ENCODE measurements around the gene AHNAK2.

The AHNAK2 gene

GRCh38 chr14:104889375-104889757, 88.8 kb downstream of the AHNAK2 start:
- H3K36me3 ChIP-seq (ENCODE audit: insufficient read depth, low read length), result no peaks in the 10 kb centered on the region
- no peak overlapping the region for H3K4me2 ChIP-seq (ENCODE audit: low read length)
- H4K20me1 ChIP-seq (ENCODE audit: insufficient read depth, low read length), result no peaks in the 10 kb centered on the region
- no peak overlapping the region for H3K27ac ChIP-seq (ENCODE audit: low read depth, low read length, poor library complexity, severe bottlenecking)
- H3F3A ChIP-seq (ENCODE audit: insufficient read depth, low read length), result no peaks in the 10 kb centered on the region
- no peaks in the 10 kb centered on the region for H3K9me2 ChIP-seq (ENCODE audit: low read depth, low read length)
- no peak overlapping the region for H2AFZ ChIP-seq (ENCODE audit: low read length)
- no peak overlapping the region for H3K9ac ChIP-seq (ENCODE audit: low read length)
- peaks cover 12% of the 10 kb centered on the region for H3K27me3 ChIP-seq (ENCODE audit: insufficient read depth, low read length)
- H3K9me3 ChIP-seq (ENCODE audit: low read length), result no peaks in the 10 kb centered on the region
- no peaks in the 10 kb centered on the region for H3K79me2 ChIP-seq (ENCODE audit: insufficient read depth, low read length)
- TF ChIP-seq CTCF (IDR thresholded peaks at IDR 0.05; ENCODE audit: low read length) (no peak), EZH2 (IDR thresholded peaks at IDR 0.05; ENCODE audit: borderline replicate concordance, low read length) (no peak)
- H3K4me1 ChIP-seq (ENCODE audit: insufficient read depth, low read length, severe bottlenecking), result peaks cover 4% of the 10 kb centered on the region
- H3K4me3 ChIP-seq (ENCODE audit: low read depth, low read length, poor library complexity, severe bottlenecking), result no peak overlapping the region

GRCh38 chr14:104888489-104889374, 89.4 kb downstream of the AHNAK2 start:
- TF ChIP-seq CTCF (IDR thresholded peaks at IDR 0.05; ENCODE audit: low read length) (no peak), EZH2 (IDR thresholded peaks at IDR 0.05; ENCODE audit: borderline replicate concordance, low read length) (no peak)
- Histone ChIP-seq H3K79me2 (ENCODE audit: insufficient read depth, low read length) (no peaks in the 10 kb centered on the region), H3K4me1 (ENCODE audit: insufficient read depth, low read length, severe bottlenecking) (peaks cover 4% of the 10 kb centered on the region), H3K9me2 (ENCODE audit: low read depth, low read length) (no peaks in the 10 kb centered on the region), H3K4me2 (ENCODE audit: low read length) (no peak overlapping the region), H4K20me1 (ENCODE audit: insufficient read depth, low read length) (no peaks in the 10 kb centered on the region), H3K27me3 (ENCODE audit: insufficient read depth, low read length) (peaks cover 12% of the 10 kb centered on the region), H3K4me3 (ENCODE audit: low read depth, low read length, poor library complexity, severe bottlenecking) (no peak overlapping the region), H3K9ac (ENCODE audit: low read length) (no peak overlapping the region), H2AFZ (ENCODE audit: low read length) (no peak overlapping the region), H3F3A (ENCODE audit: insufficient read depth, low read length) (no peaks in the 10 kb centered on the region), H3K9me3 (ENCODE audit: low read length) (no peaks in the 10 kb centered on the region), H3K36me3 (ENCODE audit: insufficient read depth, low read length) (no peaks in the 10 kb centered on the region), H3K27ac (ENCODE audit: low read depth, low read length, poor library complexity, severe bottlenecking) (no peak overlapping the region)

- Histone ChIP-seq H2AFZ (ENCODE audit: low read length) (no peak overlapping the region), H3K27me3 (ENCODE audit: insufficient read depth, low read length) (peaks cover 7% of the 10 kb centered on the region), H3K9me2 (ENCODE audit: low read depth, low read length) (no peaks in the 10 kb centered on the region), H3K9ac (ENCODE audit: low read length) (no peak overlapping the region), H3K36me3 (ENCODE audit: insufficient read depth, low read length) (no peaks in the 10 kb centered on the region), H3K4me2 (ENCODE audit: low read length) (no peak overlapping the region), H3K79me2 (ENCODE audit: insufficient read depth, low read length) (no peaks in the 10 kb centered on the region), H4K20me1 (ENCODE audit: insufficient read depth, low read length) (no peaks in the 10 kb centered on the region), H3K9me3 (ENCODE audit: low read length) (no peaks in the 10 kb centered on the region), H3K4me1 (ENCODE audit: insufficient read depth, low read length, severe bottlenecking) (no peaks in the 10 kb centered on the region), H3K27ac (ENCODE audit: low read depth, low read length, poor library complexity, severe bottlenecking) (no peak overlapping the region), H3F3A (ENCODE audit: insufficient read depth, low read length) (no peaks in the 10 kb centered on the region), H3K4me3 (ENCODE audit: low read depth, low read length, poor library complexity, severe bottlenecking) (no peak overlapping the region)
- TF ChIP-seq EZH2 (IDR thresholded peaks at IDR 0.05; ENCODE audit: borderline replicate concordance, low read length) (no peak), CTCF (IDR thresholded peaks at IDR 0.05; ENCODE audit: low read length) (no peak)
These were observed 90.3 kb downstream of the AHNAK2 start for GRCh38 chr14:104887623-104888488.
